HG03060 (cell line): ENCODE results near the gene FBXL15.
"Not testable (repeated sequence)": the region's sequence is repeated elsewhere in the genome, so short reads cannot be mapped to it uniquely, and the experiment has no call there.

Source experiments
- ATAC-seq: cut with Tn5 transposase; IDR thresholded peaks from one replicate; pipeline ENCODE4 v1.9.1; 2021; ENCODE audit warnings: low read depth, moderate number of reproducible peaks; ENCODE audit not compliant: unreplicated experiment

FBXL15 gene

GRCh38 chr10:102452672-102453340, 32.2 kb downstream of the FBXL15 start:
- ATAC-seq = no peak

- no peak for ATAC-seq
Observed at GRCh38 chr10:102453502-102453901, 32.9 kb downstream of the FBXL15 start.

GRCh38 chr10:102454662-102455487, 34.2 kb downstream of the FBXL15 start:
- not testable (repeated sequence) for ATAC-seq

GRCh38 chr10:102455893-102456471, 35.3 kb downstream of the FBXL15 start:
- ATAC-seq = no peak

DNA sequence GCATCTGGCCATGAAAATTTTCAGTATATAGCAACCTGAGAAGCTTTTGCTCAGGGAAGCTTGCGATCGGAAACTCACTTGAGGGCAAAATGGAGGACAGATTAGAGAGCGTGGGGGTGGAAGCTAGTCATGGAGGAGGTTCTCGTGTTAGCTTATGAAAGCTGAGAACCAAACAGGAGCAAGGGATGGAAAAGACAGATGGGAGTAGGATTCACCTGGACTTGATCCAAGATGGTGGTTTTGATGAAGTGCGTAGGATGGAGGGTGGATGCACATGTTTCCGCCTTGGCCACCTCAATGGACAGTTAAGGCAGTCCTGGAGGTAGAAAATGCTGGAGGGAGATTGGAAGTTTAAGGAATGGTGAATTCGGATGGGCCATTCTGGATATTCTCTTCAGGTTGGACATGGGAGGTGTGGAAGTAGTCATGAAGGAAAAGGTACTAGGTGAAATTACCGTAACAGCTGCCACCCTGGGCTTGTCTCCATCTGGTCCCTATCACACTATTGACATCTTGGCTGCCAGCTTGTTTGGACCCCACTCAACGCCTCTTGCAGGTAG, 37.0 kb downstream of the FBXL15 start:
- ATAC-seq = no peak

DNA sequence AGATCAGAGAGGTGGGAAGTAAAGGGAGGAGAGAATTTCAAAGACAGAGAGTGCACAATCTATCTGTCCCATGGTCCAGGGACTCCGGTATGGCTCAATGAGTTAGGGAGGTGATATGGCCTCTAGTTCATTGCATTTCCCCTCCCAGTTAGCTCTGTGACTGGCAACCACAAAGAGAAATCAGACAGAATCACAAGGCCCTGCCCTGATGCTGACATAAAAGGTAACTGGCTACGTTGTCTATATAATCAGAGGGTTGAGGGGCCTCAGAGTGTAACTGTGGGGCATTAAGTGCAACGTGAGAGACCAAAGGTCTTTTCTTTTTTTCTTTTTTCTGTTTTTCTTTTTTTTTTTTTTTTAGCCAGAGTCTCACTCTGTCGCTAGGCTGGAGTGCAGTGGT, 38.0 kb downstream of the FBXL15 start:
- ATAC-seq = no peak

GRCh38 chr10:102460836-102461186, 40.2 kb downstream of the FBXL15 start:
- ATAC-seq = no peak

GRCh38 chr10:102461187-102462054, 40.8 kb downstream of the FBXL15 start:
- ATAC-seq = no peak

DNA sequence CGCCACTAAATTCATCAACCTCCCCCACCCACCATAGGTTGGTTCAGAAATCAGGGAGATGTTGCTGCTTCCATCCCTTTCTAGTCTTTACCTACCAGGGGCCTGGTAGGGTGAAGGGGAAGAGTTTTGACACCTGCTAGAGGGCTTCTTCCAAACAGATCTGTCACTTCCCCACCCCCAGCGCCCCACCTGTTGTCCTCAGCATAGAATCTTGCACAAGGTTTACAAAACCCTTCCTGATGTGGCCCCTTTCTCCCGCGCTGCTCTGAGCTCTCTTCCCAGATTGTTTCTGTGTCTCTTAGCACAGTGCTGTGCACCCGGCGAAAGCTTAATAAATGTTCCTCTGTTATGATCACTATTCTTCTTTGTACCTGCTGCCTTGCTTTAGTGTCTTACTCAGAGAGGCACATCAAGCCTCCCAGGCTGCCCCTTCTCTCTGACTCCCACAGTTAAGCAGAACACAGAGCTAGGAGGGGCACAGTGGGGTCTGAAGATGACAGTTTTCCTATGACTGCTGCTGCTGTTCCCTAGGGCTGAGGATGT, 41.9 kb downstream of the FBXL15 start:
- no peak for ATAC-seq

GRCh38 chr10:102463983-102464382, 43.3 kb downstream of the FBXL15 start:
- ATAC-seq = no peak

- no peak for ATAC-seq
Observed at GRCh38 chr10:102465466-102465865, 44.8 kb downstream of the FBXL15 start.

- ATAC-seq = no peak
Observed at GRCh38 chr10:102467318-102467717, 46.7 kb downstream of the FBXL15 start.

GRCh38 chr10:102467971-102468438, 47.4 kb downstream of the FBXL15 start:
- no peak for ATAC-seq

DNA sequence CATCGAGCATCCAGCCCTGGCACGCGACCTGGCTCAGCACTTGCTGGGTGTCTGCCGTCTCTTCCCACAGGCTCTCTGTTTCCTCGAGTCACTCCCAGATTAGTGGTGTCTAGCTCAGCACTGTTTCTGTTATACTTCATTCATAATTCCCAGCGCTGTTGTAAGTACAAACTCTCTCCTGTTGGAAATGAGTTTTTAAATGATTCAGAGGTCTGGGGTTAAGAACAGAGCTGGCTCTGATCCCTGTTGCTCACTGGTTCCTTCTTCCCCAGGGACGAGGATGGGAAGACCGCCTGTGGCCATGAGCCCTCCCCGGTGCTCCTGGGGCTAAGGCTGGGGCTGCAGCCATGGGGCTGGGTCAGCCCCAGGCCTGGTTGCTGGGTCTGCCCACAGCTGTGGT, 48.0 kb downstream of the FBXL15 start:
- no peak for ATAC-seq

DNA sequence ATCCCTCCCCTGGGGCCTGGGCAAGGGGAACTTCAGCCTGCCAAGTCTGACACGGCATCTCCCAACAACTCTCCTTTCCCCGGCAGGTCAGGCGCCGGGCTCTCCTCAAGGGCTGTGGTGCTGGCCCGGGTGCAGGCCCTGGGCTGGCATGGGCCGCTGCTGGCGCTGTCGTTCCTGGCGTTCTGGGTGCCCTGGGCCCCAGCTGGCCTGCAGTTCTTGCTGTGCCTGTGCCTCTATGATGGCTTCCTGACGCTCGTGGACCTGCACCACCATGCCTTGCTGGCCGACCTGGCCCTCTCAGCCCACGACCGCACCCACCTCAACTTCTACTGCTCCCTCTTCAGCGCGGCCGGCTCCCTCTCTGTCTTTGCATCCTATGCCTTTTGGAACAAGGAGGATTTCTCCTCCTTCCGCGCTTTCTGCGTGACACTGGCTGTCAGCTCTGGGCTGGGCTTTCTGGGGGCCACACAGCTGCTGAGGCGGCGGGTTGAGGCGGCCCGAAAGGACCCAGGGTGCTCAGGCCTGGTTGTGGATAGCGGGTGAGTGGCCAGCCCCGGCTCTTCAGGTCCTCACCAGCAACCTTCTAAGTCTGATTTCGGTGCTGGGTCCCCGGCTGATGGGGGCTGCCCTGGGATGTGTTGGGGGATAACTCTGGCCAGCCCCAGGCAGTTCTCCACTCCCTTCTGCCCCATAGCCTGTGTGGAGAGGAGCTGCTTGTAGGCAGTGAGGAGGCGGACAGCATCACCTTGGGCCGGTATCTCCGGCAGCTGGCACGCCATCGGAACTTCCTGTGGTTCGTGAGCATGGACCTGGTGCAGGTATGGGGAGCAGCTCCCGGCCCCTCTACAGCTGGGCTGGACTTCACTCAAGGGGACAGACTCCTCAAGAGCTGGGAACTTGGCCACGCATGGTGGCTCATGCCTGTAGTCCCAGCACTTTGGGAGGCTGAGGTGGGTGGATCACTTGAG, 50.2 kb downstream of the FBXL15 start:
- ATAC-seq = no peak
